Measurements from ENCODE around the gene MAST4.

- no peak for TF ChIP-seq POLR2AphosphoS5 (IDR thresholded peaks at IDR 0.05; ENCODE audit: low read depth, low read length)
- TF ChIP-seq POLR2A (IDR thresholded peaks at IDR 0.05; ENCODE audit: low read depth, low read length), result no peak
- no peak for TF ChIP-seq TAF1 (IDR thresholded peaks at IDR 0.05; ENCODE audit: borderline replicate concordance, low read depth, low read length)
These were observed 10.5 kb downstream of the MAST4 start for GRCh38 chr5:66606713-66607112.

Measured in GM12892 (cell line).